Colonic mucosa (tissue), 4 donors: ENCODE measurements around the gene CRABP2. TPM values are rescaled to one million over a fixed set of nuclear protein-coding genes. Genes with fewer than 3 reads are reported as not detected.

Source experiments
- DNase-seq: peaks from one replicate; pipeline ENCODE4 v3.0.0-alpha.2; 2020
- H3K27ac ChIP-seq: fragments of 200-600 bp; one replicate; pipeline ENCODE4 v1.8.0; 2021
- H3K27me3 ChIP-seq: fragments of 200-600 bp; one replicate; pipeline ENCODE4 v1.8.0; 2021
- H3K36me3 ChIP-seq: fragments of 200-600 bp; one replicate; pipeline ENCODE4 v1.8.0; 2021
- H3K4me1 ChIP-seq: fragments of 200-600 bp; one replicate; pipeline ENCODE4 v1.8.0; 2021; ENCODE audit warnings: mild to moderate bottlenecking
- H3K4me3 ChIP-seq: fragments of 200-600 bp; one replicate; pipeline ENCODE4 v1.8.0; 2021
- H3K9ac ChIP-seq, 2 donors: one replicate each; pipeline ENCODE4 v1.7.0; 2013; ENCODE audit warnings: control low read depth in 2 of 2, low read depth in 2 of 2, low read length in 2 of 2
- H3K9me3 ChIP-seq: fragments of 200-600 bp; one replicate; pipeline ENCODE4 v1.8.0; 2021
- intact Hi-C: fragments of 100-400 bp; cut with DNase I; formaldehyde crosslinking; loops from one replicate; pipeline ENCODE4 v1.14.1; 2022
- total RNA-seq, 2 donors: library from RNA; stranded (reverse); fragmentation: NEBNext Ultra II Directional in 1 of 2; extraction: Animal tissue kit (Norgen Biotek cat#: 25700) in 1 of 2; gene quantifications; one replicate each; pipeline ENCODE4 v1.2.1, GENCODE V29; 2021
- TF ChIP-seq, protein P1 (sequence below): fragments of 200-600 bp; IDR thresholded peaks from one replicate; pipeline ENCODE4 v1.8.0; 2022; ENCODE audit warnings: antibody characterized with exemption, mild to moderate bottlenecking
- donor health status: healthy.
- donor health status: DM: no; HTN: no; CAD: no.
- donor health status: DM: no; HTN: no; CAD: no.

CRABP2 gene
- 1 to 10 TPM; 1.2 to 1.4 TPM for total RNA-seq

DNA sequence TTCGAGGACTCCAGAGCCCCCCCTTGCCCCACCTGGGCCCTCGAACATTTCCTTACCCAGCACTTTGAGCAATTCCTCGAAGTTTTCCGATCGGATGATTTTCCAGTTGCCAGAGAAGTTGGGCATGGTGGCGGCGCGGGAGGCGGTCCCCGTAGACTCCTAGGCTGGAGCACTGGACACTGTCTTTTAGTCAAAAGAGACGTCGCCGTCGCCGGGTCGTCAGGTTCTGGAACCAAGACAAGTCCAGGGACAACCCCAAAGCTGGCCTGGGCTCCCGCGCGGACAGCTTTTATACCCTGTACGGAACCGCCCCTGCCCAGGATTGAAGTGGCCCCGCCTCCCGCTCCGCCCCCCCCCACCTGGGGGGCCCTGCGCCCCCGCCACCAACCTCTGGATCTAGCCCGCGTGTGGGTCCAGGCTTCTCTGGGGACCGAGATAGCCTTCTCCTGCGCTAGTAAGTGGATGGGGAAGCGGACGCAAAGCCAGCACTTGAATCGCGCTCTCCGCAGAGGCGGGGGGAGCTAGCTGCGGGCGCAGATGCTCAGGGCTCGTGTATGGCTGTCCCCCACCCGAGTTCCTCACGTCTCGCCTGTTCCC, at the start of gene CRABP2:
TSS of gene CRABP2 (minus strand) at position 263 of the 597 bp plus-strand sequence. CDS start at position 126, 137 bp downstream.
- no peak for DNase-seq
- Histone ChIP-seq H3K4me3 (peak within 1 kb of the TSS; percentile 30), H3K27me3 (peaks cover 9% of the 10 kb centered on the region), H3K9ac (peak within 1 kb of the TSS; percentile 59 to 68), H3K4me1 (peaks cover 14% of the 10 kb centered on the region), H3K36me3 (no peaks in the 10 kb centered on the region), H3K27ac (peak within 1 kb of the TSS; percentile 14), H3K9me3 (no peaks in the 10 kb centered on the region)
- intact Hi-C loops: no loop called here
- TF ChIP-seq, protein P1, sequence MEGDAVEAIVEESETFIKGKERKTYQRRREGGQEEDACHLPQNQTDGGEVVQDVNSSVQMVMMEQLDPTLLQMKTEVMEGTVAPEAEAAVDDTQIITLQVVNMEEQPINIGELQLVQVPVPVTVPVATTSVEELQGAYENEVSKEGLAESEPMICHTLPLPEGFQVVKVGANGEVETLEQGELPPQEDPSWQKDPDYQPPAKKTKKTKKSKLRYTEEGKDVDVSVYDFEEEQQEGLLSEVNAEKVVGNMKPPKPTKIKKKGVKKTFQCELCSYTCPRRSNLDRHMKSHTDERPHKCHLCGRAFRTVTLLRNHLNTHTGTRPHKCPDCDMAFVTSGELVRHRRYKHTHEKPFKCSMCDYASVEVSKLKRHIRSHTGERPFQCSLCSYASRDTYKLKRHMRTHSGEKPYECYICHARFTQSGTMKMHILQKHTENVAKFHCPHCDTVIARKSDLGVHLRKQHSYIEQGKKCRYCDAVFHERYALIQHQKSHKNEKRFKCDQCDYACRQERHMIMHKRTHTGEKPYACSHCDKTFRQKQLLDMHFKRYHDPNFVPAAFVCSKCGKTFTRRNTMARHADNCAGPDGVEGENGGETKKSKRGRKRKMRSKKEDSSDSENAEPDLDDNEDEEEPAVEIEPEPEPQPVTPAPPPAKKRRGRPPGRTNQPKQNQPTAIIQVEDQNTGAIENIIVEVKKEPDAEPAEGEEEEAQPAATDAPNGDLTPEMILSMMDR: no peak

- Histone ChIP-seq H3K4me3 (no peak overlapping the region), H3K36me3 (no peaks in the 10 kb centered on the region), H3K4me1 (peaks cover 5% of the 10 kb centered on the region), H3K27me3 (no peaks in the 10 kb centered on the region), H3K9me3 (no peaks in the 10 kb centered on the region), H3K9ac (no peak overlapping the region), H3K27ac (no peak overlapping the region)
- TF ChIP-seq, protein P1: no peak
- DNase-seq: no peak
- intact Hi-C loops: no loop called here
Observed at GRCh38 chr1:156754219-156754618, 48.8 kb upstream of the CRABP2 start.

DNA sequence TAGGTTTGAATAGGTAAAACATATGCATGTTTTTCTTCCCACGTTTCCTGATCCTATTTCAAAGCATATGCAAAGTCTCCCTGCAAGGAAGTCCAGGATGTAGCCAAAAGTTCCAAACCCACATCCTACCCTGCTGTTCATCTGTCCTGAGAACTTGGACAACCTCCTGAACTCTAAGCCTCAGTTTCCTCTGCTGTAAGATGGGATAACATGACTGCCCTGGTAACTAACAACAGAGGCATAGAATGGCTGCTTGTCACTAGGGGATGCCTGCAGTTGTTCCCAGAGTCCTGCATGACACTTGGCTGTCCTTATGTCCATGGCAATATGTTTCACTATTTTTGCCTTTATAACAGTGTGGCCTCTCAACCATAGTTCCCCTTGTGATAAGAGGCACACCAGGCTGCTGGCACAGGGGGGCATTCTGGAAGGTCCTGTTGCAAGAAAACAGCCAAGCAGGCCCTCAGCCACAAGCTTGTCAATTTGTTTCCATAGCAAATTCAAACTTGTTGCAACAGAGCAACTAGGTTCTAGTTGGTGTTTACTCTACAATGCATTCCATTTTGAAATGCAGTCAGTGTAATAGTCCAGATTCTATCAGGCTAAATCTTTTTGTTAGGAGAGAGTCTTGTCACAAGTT, 47.6 kb upstream of the CRABP2 start:
- Histone ChIP-seq H3K4me1 (peaks cover 12% of the 10 kb centered on the region), H3K36me3 (no peaks in the 10 kb centered on the region), H3K27ac (no peak overlapping the region), H3K9ac (peak overlapping the region in 1 of 2 donors; percentile 99), H3K27me3 (no peaks in the 10 kb centered on the region), H3K9me3 (no peaks in the 10 kb centered on the region), H3K4me3 (no peak overlapping the region)
- DNase-seq: no peak
- TF ChIP-seq, protein P1: no peak
- intact Hi-C loops: no loop called here

DNA sequence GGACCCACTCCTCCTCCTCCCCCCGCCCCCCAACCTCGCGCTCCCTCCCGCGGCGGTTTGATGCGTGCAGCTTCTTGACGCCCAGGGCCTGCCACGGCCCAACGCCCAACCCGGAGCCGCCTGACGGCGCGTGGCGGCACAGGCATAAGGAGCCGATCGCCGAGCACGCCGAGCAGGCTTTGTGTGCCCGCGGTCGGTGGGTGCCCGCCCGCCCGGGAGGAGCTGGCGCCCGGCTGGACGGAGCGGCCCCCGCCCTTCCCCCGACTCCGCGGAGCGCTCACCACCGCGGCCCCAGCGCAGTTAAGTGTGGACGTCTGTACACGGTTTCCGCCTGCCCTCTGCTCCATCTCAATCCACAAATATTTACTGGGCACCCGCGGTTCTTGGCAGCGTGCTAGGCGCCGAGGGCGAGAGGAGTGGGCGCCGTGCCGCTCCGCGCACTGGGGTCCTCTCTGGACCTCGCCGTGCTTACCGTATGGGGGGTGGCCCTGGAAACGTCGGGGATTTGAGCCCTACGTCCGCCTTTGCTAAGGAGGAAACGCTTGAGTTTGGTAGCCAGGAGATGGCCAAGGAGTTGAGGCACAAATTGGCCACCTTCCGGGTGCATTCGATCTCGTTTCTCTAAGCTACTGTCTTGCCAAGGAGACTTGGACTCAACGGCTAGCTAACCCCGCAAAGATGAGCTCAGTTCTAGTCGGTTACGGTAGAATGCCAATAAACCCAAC, 46.5 kb upstream of the CRABP2 start:
- Histone ChIP-seq H3K36me3 (no peaks in the 10 kb centered on the region), H3K4me3 (peak overlapping the region; percentile 95), H3K27me3 (no peaks in the 10 kb centered on the region), H3K27ac (peak overlapping the region; percentile 94), H3K9me3 (no peaks in the 10 kb centered on the region), H3K4me1 (peaks cover 18% of the 10 kb centered on the region), H3K9ac (peak overlapping the region; percentile 91 to 99)
- intact Hi-C loops: no loop called here
- TF ChIP-seq, protein P1: no peak
- peak; percentile 99 for DNase-seq

DNA sequence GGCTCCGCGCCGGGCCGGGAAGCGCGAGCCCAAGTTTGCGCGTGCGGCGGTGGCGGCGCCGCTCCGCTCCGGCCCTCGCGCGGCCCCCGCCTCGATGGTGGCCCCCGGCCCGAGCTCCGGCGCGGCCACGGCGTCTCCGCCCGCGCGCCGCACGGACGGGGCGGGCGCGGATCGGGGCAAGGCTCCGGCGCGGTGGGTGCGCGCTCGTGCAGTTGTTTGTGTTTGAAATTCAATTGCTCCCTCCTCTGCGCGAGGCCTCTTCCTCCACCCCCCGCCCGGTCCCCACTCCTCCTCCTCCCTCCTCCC, 46.0 kb upstream of the CRABP2 start, which contains the start of gene HDGF:
TSS of gene HDGF (minus strand) at position 225 of the 306 bp plus-strand sequence. CDS start 246 bp downstream, outside the sequence.
- no peaks in the 10 kb centered on the region for H3K9me3 ChIP-seq
- no peak for DNase-seq
- H3K4me1 ChIP-seq: peaks cover 22% of the 10 kb centered on the region
- no peaks in the 10 kb centered on the region for H3K27me3 ChIP-seq
- peak within 1 kb of the TSS; percentile 95 for H3K4me3 ChIP-seq
- intact Hi-C loops: no loop called here
- TF ChIP-seq, protein P1: no peak
- H3K27ac ChIP-seq: peak within 1 kb of the TSS; percentile 94
- H3K36me3 ChIP-seq: no peaks in the 10 kb centered on the region
- H3K9ac ChIP-seq: peak within 1 kb of the TSS; percentile 99
